GM12801 (cell line): Measurements from ENCODE around the gene HMGXB3.

Experiments used
- CTCF ChIP-seq: IDR thresholded peaks from one replicate; pipeline ENCODE4 v1.5.1; 2011; ENCODE audit warnings: control low read depth; ENCODE audit not compliant: insufficient read length; ENCODE audit errors: extremely low read depth

The HMGXB3 gene

GRCh38 chr5:150000990-150001659 lies 586 bp downstream of the HMGXB3 start:
- no peak for TF ChIP-seq CTCF

- TF ChIP-seq CTCF, result no peak
Measured at GRCh38 chr5:150001660-150002486, 1.3 kb downstream of the HMGXB3 start.

- no peak for TF ChIP-seq CTCF
Measured at GRCh38 chr5:150006318-150006717, 5.8 kb downstream of the HMGXB3 start.

- no peak for TF ChIP-seq CTCF
Measured at GRCh38 chr5:150007050-150007449, 6.5 kb downstream of the HMGXB3 start.

- no peak for TF ChIP-seq CTCF
Measured at GRCh38 chr5:150009671-150010387, 9.3 kb downstream of the HMGXB3 start.

GRCh38 chr5:150013931-150014330 lies 13.4 kb downstream of the HMGXB3 start:
- TF ChIP-seq CTCF, result no peak

- TF ChIP-seq CTCF, result no peak
Measured at GRCh38 chr5:150014456-150014855, 13.9 kb downstream of the HMGXB3 start.
